GM06990 (cell line): ENCODE results near the gene SIRT1.
A peak's percentile ranks its signal among the peaks of the same experiment; 100 is the strongest.
"Not testable (repeated sequence)": the region's sequence is repeated elsewhere in the genome, so short reads cannot be mapped to it uniquely, and the experiment has no call there.

Experiments
- DNase-seq: peaks from one replicate; pipeline ENCODE4 v3.0.0-alpha.2; 2011; ENCODE audit not compliant: insufficient read length; ENCODE audit errors: extremely low read depth
- H3K27me3 ChIP-seq: replicated peaks from 2 replicates; pipeline ENCODE4 v1.6.0; 2011; ENCODE audit warnings: low read length; ENCODE audit not compliant: control insufficient read depth, insufficient read depth
- H3K36me3 ChIP-seq: 2 replicates; pipeline ENCODE4 v1.5.1; 2011; ENCODE audit warnings: low read length; ENCODE audit not compliant: control insufficient read depth, insufficient read depth
- H3K4me3 ChIP-seq: replicated peaks from 2 replicates; pipeline ENCODE4 v1.5.1; 2011; ENCODE audit warnings: low read depth, mild to moderate bottlenecking, control low read depth, low read length
- TF ChIP-seq, protein P1 (sequence below): IDR thresholded peaks from 2 replicates; pipeline ENCODE4 v1.5.1; 2011; ENCODE audit warnings: low read length, control low read depth, mild to moderate bottlenecking, inconsistent platforms; ENCODE audit not compliant: insufficient read depth, poor library complexity, severe bottlenecking

SIRT1 gene

DNA sequence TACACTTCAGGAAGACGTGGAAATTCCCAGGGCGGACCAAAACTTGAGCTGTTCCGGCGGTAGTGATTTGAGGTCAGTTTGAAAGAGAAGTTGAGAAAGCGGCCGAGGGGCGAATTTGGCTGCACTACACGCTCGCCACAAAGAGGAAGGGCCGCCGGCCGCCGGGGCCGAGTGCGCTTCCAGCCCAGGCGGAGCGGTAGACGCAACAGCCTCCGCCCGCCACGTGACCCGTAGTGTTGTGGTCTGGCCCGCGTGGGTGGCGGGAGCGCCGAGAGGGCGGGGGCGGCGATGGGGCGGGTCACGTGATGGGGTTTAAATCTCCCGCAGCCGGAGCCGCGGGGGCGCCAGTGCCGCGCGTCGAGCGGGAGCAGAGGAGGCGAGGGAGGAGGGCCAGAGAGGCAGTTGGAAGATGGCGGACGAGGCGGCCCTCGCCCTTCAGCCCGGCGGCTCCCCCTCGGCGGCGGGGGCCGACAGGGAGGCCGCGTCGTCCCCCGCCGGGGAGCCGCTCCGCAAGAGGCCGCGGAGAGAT, at the start of gene SIRT1:
TSS of gene SIRT1 (plus strand) at position 344 of the 529 bp plus-strand sequence. CDS start at position 410, 66 bp downstream.
- peak within 1 kb of the TSS; percentile 80 for H3K4me3 ChIP-seq
- H3K27me3 ChIP-seq, result no peaks in the 10 kb centered on the region
- TF ChIP-seq, protein P1, sequence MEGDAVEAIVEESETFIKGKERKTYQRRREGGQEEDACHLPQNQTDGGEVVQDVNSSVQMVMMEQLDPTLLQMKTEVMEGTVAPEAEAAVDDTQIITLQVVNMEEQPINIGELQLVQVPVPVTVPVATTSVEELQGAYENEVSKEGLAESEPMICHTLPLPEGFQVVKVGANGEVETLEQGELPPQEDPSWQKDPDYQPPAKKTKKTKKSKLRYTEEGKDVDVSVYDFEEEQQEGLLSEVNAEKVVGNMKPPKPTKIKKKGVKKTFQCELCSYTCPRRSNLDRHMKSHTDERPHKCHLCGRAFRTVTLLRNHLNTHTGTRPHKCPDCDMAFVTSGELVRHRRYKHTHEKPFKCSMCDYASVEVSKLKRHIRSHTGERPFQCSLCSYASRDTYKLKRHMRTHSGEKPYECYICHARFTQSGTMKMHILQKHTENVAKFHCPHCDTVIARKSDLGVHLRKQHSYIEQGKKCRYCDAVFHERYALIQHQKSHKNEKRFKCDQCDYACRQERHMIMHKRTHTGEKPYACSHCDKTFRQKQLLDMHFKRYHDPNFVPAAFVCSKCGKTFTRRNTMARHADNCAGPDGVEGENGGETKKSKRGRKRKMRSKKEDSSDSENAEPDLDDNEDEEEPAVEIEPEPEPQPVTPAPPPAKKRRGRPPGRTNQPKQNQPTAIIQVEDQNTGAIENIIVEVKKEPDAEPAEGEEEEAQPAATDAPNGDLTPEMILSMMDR, result no peak
- H3K36me3 ChIP-seq, result peaks cover 6% of the 10 kb centered on the region
- DNase-seq, result peak; percentile 97

DNA sequence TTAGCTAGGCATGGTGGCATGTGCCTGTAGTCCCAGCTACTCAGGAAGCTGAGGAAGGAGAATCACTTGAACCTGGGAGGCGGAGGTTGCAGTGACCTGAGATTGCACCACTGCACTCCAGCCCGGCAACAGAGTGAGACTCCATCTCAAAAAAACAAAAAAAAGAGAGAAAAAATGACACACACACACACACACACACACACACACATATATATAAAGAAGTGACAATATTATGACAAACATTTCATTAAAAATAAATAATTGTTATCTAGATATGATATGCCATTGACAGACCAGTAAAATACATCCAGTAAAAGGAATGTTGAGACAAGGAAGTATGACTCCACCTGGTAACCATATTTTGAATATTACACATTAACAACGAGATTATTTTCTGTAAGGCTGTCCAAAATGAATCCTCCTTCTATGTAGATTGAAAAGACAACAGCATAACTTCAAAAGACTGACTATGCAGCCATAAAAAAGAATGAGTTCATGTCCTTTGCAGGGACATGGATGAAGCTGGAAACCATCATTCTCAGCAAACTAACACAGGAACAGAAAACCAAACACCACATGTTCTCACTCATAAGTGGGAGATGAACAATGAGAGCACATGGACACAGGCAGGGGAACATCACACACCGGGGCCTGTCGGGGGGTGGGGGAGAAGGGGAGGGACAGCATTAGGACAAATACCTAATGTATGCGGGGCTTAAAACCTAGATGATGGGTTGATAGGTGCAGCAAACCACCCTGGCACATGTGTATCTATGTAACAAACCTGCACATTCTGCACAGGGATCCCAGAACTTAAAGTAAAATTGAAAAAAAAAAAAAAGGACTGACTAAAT, 48.7 kb upstream of the SIRT1 start:
- not testable (repeated sequence) for DNase-seq, H3K27me3 ChIP-seq, H3K4me3 ChIP-seq, H3K36me3 ChIP-seq

DNA sequence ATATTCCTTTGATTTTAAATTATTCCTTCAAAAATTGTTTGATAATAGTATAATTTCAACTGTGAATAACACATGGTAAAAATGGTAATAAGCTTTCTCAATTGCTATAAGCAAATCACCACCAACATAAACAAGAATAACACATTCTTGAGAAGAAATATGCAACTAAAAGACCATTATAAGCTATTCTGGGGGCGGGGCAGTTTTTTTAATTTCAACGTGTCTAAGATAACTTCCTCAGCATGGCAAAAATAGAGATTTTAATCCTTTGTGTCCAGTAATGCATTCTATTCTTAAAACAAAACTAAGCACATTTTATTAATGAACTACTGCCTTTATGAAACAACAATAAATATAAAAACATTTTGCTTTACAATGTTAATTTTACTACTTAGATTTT, 48.0 kb upstream of the SIRT1 start:
- DNase-seq, result no peak
- Histone ChIP-seq H3K27me3 (no peaks in the 10 kb centered on the region), H3K4me3 (no peak overlapping the region), H3K36me3 (no peaks in the 10 kb centered on the region)
- TF ChIP-seq, protein P1, result no peak

DNA sequence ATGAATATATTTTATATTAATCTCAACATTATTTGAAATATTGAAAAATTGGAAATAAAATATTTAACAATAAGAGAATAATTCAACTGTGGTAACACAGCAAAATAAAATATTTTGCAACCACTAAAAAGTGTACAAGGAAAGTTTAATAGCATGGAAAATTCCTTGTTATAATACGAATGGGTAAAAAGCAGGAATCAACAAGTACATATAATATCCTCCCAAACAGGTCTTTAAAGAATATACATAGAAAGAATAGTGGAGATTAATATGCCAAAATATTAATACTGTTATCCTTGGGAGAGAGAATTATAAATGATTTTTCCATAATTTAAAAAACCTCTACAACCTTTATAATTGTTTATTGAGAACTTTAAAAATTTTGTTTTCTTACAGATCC, 47.5 kb upstream of the SIRT1 start:
- no peaks in the 10 kb centered on the region for H3K27me3 ChIP-seq
- H3K4me3 ChIP-seq, result no peak overlapping the region
- TF ChIP-seq, protein P1, result no peak
- DNase-seq, result no peak
- H3K36me3 ChIP-seq, result no peaks in the 10 kb centered on the region

DNA sequence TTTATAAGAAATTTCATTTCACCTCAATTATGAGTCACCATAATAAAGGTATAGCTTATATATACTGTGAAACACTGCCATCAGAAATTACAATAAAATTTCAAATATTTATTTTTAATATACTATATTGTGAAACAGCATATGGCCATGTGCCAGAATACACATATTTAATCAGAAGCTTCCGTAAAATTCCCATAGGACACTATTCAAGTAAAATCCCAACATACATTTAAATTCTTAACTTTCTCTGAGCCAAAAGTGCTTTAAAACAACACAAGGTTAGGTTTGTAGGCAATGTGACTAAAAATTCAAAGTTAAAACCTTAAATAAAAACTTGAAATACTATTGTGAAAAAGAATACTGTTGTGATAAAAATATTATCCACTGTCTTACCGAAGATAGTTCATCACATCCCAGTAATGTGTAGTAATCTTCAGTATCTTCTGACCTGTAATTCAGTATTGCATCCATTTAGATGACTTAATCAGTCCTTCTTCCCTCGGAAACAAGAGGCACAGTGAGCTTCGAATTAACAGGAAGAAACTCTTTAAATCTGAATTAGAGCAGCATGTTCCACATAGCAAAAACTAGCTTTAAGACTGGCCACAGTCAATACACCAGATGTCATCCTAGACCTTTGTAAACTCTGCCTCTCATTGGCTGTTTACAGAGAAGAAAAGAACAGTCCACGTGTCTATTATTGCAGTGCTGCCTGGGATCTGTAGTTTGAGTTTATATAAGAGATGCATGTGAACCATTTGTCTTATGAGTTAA, 46.7 kb upstream of the SIRT1 start, which contains the start of gene DNAJC12:
TSS of gene DNAJC12 (minus strand) at position 648 of the 774 bp plus-strand sequence. CDS start at position 471, 177 bp downstream.
- Histone ChIP-seq H3K36me3 (no peaks in the 10 kb centered on the region), H3K4me3 (no peak within 1 kb of the TSS; the same call in 1 of the 2 replicates), H3K27me3 (no peaks in the 10 kb centered on the region)
- TF ChIP-seq, protein P1, result no peak
- no peak for DNase-seq

DNA sequence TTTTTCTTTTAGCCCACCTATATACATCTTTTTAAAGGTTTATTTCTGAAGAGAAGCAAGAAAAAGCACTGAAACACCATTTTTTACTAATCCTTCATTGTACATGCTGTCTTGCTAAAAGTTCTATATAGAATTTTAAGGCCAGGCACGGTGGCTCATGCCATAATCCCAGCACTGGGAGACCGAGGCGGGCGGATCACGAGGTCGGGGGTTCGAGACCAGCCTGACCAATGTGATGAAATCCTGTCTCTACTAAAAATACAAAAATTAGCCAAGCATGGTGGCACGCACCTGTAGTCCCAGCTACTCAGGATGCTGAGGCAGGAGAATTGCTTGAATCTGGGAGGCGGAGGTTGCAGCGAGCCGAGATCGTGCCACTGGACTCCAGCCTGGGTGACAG, 44.9 kb upstream of the SIRT1 start:
- DNase-seq, H3K36me3 ChIP-seq, H3K27me3 ChIP-seq, H3K4me3 ChIP-seq: not testable (repeated sequence)
